ENCODE results near the gene WDCP.

DNA sequence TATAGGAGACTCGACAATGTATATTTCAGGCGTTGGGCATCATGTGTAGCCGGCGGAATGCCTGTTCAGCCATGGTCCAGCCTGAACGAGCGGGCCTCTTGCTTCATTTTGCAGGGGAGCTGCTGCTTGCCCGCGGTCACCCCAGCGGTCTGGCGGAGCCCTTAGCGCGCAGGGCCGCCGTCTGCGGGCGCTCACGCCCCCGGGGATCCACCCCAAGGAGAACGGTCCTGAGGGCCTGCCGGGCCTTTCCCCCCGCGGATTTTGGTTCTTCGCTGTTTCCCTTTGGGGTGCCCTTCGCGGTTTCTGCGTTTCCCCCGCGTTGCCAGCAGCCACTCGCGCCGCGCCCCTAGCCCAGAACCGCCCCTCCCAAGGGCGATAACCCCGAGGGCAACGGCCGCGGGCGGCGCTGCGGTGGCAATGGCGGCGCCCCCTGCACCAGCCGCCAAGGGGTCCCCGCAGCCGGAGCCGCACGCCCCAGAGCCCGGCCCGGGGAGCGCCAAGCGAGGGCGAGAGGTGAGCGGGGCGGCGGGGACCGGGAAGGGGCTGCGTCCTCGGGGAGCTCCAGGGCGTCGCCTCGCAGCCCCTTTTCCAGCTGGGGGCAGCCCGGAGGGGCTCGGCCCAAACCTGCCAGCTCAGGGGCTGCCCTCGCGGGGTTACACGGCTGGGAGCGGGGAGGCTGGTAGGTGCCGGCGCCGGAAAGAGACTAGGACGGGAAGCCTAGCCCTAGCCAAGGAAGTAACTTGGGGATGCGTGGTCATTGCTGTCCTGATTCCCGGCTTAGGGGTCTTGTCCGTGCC, 37.3 kb downstream of the WDCP start, which contains the start of gene MFSD2B:
- no peak for TF ChIP-seq CTCF (IDR thresholded peaks at IDR 0.05)
- TF ChIP-seq POLR2A (IDR thresholded peaks at IDR 0.05) = no peak
- no peak for TF ChIP-seq POLR2AphosphoS5 (IDR thresholded peaks at IDR 0.05)

Data from breast epithelium (tissue), 3 donors.